Activated naive CD4-positive, alpha-beta T cell treated with anti-CD3 and anti-CD28 coated beads, Interleukin-2, amount 50 U/mL, for 16 hours (primary cell): ENCODE results near the gene OR10P1.

Experiments
- DNase-seq: peaks from one replicate; pipeline ENCODE4 v3.0.0-alpha.2; 2020

Gene OR10P1

GRCh38 chr12:55686366-55687010 lies 49.8 kb downstream of the OR10P1 start:
- DNase-seq = no peak
